Gastrocnemius medialis (tissue), 4 donors: ENCODE data around the gene ZNF516. TPM values are rescaled to one million over a fixed set of nuclear protein-coding genes. Genes with fewer than 3 reads are reported as not detected.

Source experiments
- ATAC-seq, 2 donors: fragments of 150-250 bp; one replicate each; pipeline ENCODE4 v1.9.1; 2016
- DNase-seq, 2 donors: peaks; one replicate each; pipeline ENCODE4 v3.0.0-alpha.2; 2019
- H3K27ac ChIP-seq, 4 donors: fragments of 200-600 bp; sonication (generic); 1 replicate in 1 of 4; 2 replicates in 3 of 4; pipeline ENCODE4 v1.5.1; 2016 to 2018; ENCODE audit warnings: mild to moderate bottlenecking in 2 of 4, moderate library complexity in 1 of 4
- H3K27me3 ChIP-seq, 3 donors: fragments of 200-600 bp; sonication (generic) in 2 of 3; 1 replicate in 1 of 3; 2 replicates in 2 of 3; pipeline versions ENCODE4 v1.5.1 to v1.6.0; 2016 to 2019; ENCODE audit warnings: mild to moderate bottlenecking in 1 of 3, moderate library complexity in 1 of 3
- H3K36me3 ChIP-seq, 2 donors: fragments of 200-600 bp; sonication (generic) in 1 of 2; one replicate each; pipeline ENCODE4 v1.5.1; 2017 to 2018
- H3K4me1 ChIP-seq, 2 donors: fragments of 200-600 bp; sonication (generic) in 1 of 2; one replicate each; pipeline ENCODE4 v1.5.1; 2016 to 2017; ENCODE audit warnings: mild to moderate bottlenecking in 2 of 2
- H3K4me3 ChIP-seq, 4 donors: fragments of 200-600 bp; sonication (generic) in 3 of 4; 1 replicate in 1 of 4; 2 replicates in 3 of 4; pipeline ENCODE4 v1.5.1; 2016 to 2019; ENCODE audit warnings: mild to moderate bottlenecking in 2 of 4
- H3K9me3 ChIP-seq, 3 donors: fragments of 200-600 bp; sonication (generic) in 2 of 3; 1 replicate in 1 of 3; 2 replicates in 2 of 3; pipeline ENCODE4 v1.5.1; 2016 to 2019
- CTCF ChIP-seq, 5 experiments: fragments of 450-650 bp in 3 of 5; fragments of 200-600 bp in 2 of 5; sonication (generic) in 2 of 5; IDR thresholded peaks in 4 of 5; conservative IDR thresholded peaks in 1 of 5; 1 replicate in 4 of 5; 2 replicates in 1 of 5; pipeline ENCODE4 v1.5.1; 2016 to 2019; ENCODE audit warnings: antibody characterized with exemption in 5 of 5, mild to moderate bottlenecking in 3 of 5, moderate library complexity in 3 of 5
- POLR2A ChIP-seq, 2 donors: fragments of 450-650 bp; IDR thresholded peaks; one replicate each; pipeline ENCODE4 v1.6.1; 2017; ENCODE audit warnings: antibody characterized with exemption in 2 of 2, mild to moderate bottlenecking in 2 of 2, moderate library complexity in 2 of 2
- in situ Hi-C, 4 donors: fragments of 200-750 bp; cut with MboI; loops; one replicate each; pipeline versions ENCODE4 v1.15.0 to v1.8.0; 2017; ENCODE audit warnings: low sequenced_read_pairs in 4 of 4
- intact Hi-C: fragments of 100-400 bp; cut with DNase I; formaldehyde crosslinking; loops from one replicate; pipeline ENCODE4 v1.15.1; 2023; ENCODE audit warnings: low total_unique reads
- total RNA-seq, 4 donors: library from RNA; depleted of rRNA; stranded (reverse); fragments of >200 nt; gene quantifications; one replicate each; pipeline versions ENCODE4 v1.1.0 to v1.2.3, GENCODE V29; 2016

Gene ZNF516
- total RNA-seq, 4 donors from 2014 or later, result 8.4 to 19.3 (median 12.4) TPM

DNA sequence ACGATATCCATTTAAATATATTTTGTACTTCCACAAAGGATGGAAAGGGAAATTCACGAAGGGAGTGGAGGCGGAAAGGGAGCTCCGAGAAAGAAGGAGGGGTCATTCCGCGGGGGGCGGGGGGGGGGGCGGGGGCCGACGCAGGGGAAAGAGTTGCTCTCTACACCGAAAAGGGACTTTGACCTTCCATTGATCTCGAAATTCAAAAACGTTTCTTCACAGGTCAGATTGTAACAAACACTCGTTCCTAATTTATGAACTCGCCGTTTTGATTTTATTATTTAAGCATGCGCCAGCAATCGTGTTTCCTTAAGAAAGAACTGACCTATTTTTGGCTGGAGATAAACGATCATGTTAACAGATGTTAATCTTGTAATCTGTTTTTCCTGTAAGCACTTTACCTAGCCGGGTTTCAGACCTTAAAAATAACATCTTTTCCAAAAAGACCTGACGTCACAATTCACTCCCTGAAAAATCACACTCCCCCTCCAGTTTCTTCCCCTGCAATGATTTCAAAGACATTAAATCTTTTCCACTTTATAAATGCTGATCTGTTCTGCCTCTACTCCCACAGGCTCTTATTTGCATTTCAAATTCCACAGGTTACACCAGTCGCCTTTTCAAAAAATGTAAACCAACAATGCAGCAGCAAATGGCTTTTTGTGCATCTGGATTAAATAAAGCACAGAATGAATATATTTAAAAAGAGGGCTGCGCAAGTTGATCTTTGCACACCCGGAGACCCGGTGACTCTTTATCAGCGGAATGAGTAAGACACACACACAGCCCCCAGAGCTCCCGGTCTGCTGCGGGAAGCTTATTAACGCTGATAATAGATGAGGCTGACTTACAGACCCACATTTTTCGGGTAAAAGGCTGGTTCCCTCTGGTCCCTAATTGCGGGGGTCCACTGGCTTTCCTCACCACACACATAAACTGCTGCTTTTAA is 1.6 kb downstream of the ZNF516 start:
- TF ChIP-seq POLR2A (IDR thresholded peaks at IDR 0.05) (peak; percentile 31 to 43), CTCF (IDR thresholded peaks at IDR 0.05 in 4 of 5, conservative IDR thresholded peaks at IDR 0.05 in 1 of 5) (no peak)
- H3K9me3 ChIP-seq, result no peaks in the 10 kb centered on the region
- intact Hi-C loops, result loop anchor here (1.0 to 10.0 kb wide), 4 partner anchors 41 to 1289 kb away; partner anchors contain the start of genes MBP and PTGR3
- DNase-seq (no peak), ATAC-seq (peak; percentile 46)
- H3K36me3 ChIP-seq, result no peaks in the 10 kb centered on the region
- H3K27ac ChIP-seq, result peak overlapping the region; percentile 82 to 99 (median 96)
- peak overlapping the region; percentile 82 to 94 (median 86) for H3K4me3 ChIP-seq
- peaks cover 20 to 21% of the 10 kb centered on the region in 2 donors for H3K4me1 ChIP-seq
- in situ Hi-C loops, result no loop called here
- H3K27me3 ChIP-seq, result no peaks in the 10 kb centered on the region

DNA sequence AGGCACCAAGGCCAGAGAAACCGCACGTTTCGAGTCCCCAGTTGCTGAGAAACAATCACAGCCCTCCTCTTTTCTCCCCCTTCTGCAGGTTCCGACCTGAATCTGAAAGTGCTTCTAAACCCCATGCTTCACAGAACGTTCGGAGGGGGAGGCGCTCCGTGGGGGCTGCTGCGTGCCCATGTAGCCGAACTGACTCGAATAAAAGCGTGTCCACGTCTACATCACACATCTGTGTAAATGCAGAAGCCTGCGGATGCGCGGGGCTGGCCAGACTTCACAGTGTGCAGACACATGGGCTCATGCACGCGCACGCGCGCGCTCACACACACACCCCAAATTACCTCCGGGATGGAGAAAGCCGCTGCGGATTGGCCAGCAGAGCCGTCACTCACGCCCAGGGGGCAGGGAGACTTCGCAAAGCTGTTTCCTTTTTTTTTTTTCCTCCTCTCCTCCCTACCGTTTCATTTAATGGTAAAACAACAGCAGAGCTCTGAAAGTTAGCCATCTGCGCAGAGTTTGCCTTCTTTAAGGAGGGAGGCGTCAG is 2.3 kb downstream of the ZNF516 start:
- intact Hi-C loops, result loop anchor here (1.0 to 10.0 kb wide), 4 partner anchors 40 to 1288 kb away; partner anchors contain the start of genes MBP and PTGR3
- peaks cover 28 to 29% of the 10 kb centered on the region in 2 donors for H3K4me1 ChIP-seq
- no peaks in the 10 kb centered on the region for H3K36me3 ChIP-seq
- no peak for TF ChIP-seq CTCF (IDR thresholded peaks at IDR 0.05 in 4 of 5, conservative IDR thresholded peaks at IDR 0.05 in 1 of 5)
- peak; percentile 56 to 74 for TF ChIP-seq POLR2A (IDR thresholded peaks at IDR 0.05)
- in situ Hi-C loops, result no loop called here
- peak overlapping the region; percentile 82 to 94 (median 86) for H3K4me3 ChIP-seq
- ATAC-seq (peak; percentile 64 to 67), DNase-seq (peak; percentile 98 to 99)
- peak overlapping the region; percentile 82 to 99 (median 96) for H3K27ac ChIP-seq
- no peaks in the 10 kb centered on the region for H3K9me3 ChIP-seq
- H3K27me3 ChIP-seq, result no peaks in the 10 kb centered on the region

DNA sequence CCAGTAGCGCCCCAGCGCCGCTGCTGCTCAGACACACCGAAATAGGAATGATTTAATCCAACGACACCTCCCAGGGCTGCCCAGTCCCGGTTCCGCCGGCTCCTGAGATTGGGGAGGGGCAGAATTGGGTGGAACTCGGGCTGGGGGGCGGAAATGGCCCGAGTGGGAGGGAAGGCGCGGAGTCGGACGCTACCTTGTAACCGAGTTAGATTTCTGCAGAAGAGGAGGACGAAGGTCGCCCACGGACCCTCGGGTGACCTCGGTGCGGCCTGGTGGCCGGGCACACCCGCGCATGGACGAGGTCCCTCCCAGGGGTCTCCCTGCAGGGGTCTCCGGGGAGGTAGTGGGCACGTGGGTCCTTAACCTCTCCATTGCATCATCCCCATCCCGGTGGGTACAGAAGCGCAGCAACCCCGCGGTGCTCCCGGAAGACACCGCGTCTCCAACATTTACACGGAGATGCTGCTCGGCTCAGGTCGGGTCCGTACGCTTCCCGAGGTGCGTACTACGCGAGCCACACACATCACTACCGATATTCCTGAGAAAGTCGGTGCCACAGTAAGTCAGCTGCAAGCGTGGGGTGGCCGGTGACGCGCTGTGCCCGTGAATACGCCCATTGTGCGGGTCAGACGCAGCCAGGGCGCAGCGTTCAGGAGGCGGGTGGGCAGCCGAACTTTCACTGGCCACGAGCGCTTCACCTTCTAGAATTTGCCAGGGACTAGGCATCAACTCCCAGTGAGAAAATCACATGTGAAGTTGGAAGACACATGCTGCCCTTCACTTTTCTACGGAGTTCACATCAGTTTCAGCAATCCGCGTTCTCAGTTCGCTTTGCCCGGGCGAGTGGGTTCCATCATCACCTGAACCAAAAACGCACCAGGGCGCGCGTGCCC is 3.0 kb downstream of the ZNF516 start:
- Histone ChIP-seq H3K36me3 (no peaks in the 10 kb centered on the region), H3K27me3 (no peaks in the 10 kb centered on the region), H3K4me1 (peaks cover 32 to 33% of the 10 kb centered on the region in 2 donors), H3K4me3 (peak overlapping the region; percentile 82 to 94 (median 86)), H3K9me3 (no peaks in the 10 kb centered on the region), H3K27ac (peak overlapping the region; percentile 82 to 99 (median 96))
- intact Hi-C loops, result loop anchor here (10.0 kb wide), 3 partner anchors 573 to 1287 kb away; partner anchors contain the start of genes MBP and PTGR3
- ATAC-seq (peak; percentile 4 to 7), DNase-seq (peak in 1 of 2 donors; percentile 38)
- TF ChIP-seq CTCF (IDR thresholded peaks at IDR 0.05 in 4 of 5, conservative IDR thresholded peaks at IDR 0.05 in 1 of 5), result no peak
- peak in 1 of 2 donors; percentile 19 for TF ChIP-seq POLR2A (IDR thresholded peaks at IDR 0.05)
- in situ Hi-C loops, result no loop called here

DNA sequence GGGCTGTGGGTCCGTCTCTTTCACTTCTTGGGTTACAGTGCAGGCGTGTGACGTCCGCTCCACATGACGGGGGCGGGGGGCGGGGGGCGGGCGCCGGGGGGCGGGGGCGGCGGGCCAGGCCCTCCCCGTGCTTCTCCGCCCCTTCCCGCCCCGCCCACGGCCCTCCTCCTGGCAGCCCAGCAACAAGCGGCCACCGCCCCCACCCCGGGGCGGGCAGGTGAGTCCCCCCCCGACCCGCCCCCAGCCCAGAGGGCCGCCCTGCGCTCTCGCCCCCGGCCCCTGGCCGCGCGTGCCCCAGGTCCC is 3.6 kb downstream of the ZNF516 start:
- DNase-seq (peak; percentile 54 to 74), ATAC-seq (no peak)
- no peaks in the 10 kb centered on the region for H3K27me3 ChIP-seq
- in situ Hi-C loops (no loop called here), intact Hi-C loops (loop anchor here (10.0 kb wide), 3 partner anchors 573 to 1287 kb away; partner anchors contain the start of genes MBP and PTGR3)
- no peak for TF ChIP-seq CTCF (IDR thresholded peaks at IDR 0.05 in 4 of 5, conservative IDR thresholded peaks at IDR 0.05 in 1 of 5)
- peaks cover 38% of the 10 kb centered on the region in 2 donors for H3K4me1 ChIP-seq
- peak overlapping the region; percentile 82 to 94 (median 86) for H3K4me3 ChIP-seq
- no peaks in the 10 kb centered on the region for H3K36me3 ChIP-seq
- peak overlapping the region; percentile 82 to 99 (median 96) for H3K27ac ChIP-seq
- no peaks in the 10 kb centered on the region for H3K9me3 ChIP-seq
